ENCODE data around the gene HECTD4. TPM values are rescaled to one million over a fixed set of nuclear protein-coding genes. Genes with fewer than 3 reads are reported as not detected.

Gene HECTD4
- total and polyA plus RNA-seq, 12 donors, result 3.0 to 33.7 (median 23.9) TPM

GRCh38 chr12:112305951-112306350 is 76.3 kb downstream of the HECTD4 start:
- 90 to 96% methylated on average over 3 of the region's 3 CpGs for WGBS, 2 donors
- H3K36me3 ChIP-seq, result peaks cover 0 to 83% (median 12%) of the 10 kb centered on the region in 9 donors
- H3K27ac ChIP-seq, result no peak overlapping the region
- H3K4me3 ChIP-seq, result no peak overlapping the region
- TF ChIP-seq CTCF (IDR thresholded peaks at IDR 0.05), result no peak
- peaks cover 0 to 30% (median 9%) of the 10 kb centered on the region in 9 donors for H3K4me1 ChIP-seq
- no peaks in the 10 kb centered on the region for H3K9me3 ChIP-seq
- ATAC-seq, result no peak
- intact Hi-C loops (cut with DNase I), result loop anchor here in 1 of 10 donors (10.0 kb wide), 1 partner anchor 79 kb away; the partner anchor contains the start of gene HECTD4
- no peak for DNase-seq
- no peaks in the 10 kb centered on the region for H3K27me3 ChIP-seq

GRCh38 chr12:112304436-112304835 is 77.8 kb downstream of the HECTD4 start:
- no peaks in the 10 kb centered on the region for H3K27me3 ChIP-seq
- ATAC-seq (no peak), DNase-seq (no peak)
- no peaks in the 10 kb centered on the region for H3K9me3 ChIP-seq
- H3K27ac ChIP-seq, result no peak overlapping the region
- H3K36me3 ChIP-seq, result peaks cover 0 to 86% (median 12%) of the 10 kb centered on the region in 9 donors
- intact Hi-C loops (cut with DNase I), result loop anchor here in 1 of 10 donors (10.0 kb wide), 1 partner anchor 80 kb away; the partner anchor contains the start of gene HECTD4
- WGBS, 2 donors, result 75 to 84% methylated on average over 4 of the region's 4 CpGs
- H3K4me3 ChIP-seq, result no peak overlapping the region
- TF ChIP-seq CTCF (IDR thresholded peaks at IDR 0.05), result no peak
- H3K4me1 ChIP-seq, result peaks cover 0 to 36% (median 9%) of the 10 kb centered on the region in 9 donors

GRCh38 chr12:112303799-112304198 is 78.4 kb downstream of the HECTD4 start:
- Histone ChIP-seq H3K4me1 (peaks cover 0 to 32% (median 9%) of the 10 kb centered on the region in 9 donors), H3K4me3 (no peak overlapping the region), H3K27me3 (no peaks in the 10 kb centered on the region), H3K27ac (no peak overlapping the region), H3K9me3 (no peaks in the 10 kb centered on the region), H3K36me3 (peaks cover 0 to 80% (median 12%) of the 10 kb centered on the region in 9 donors)
- intact Hi-C loops (cut with DNase I), result loop anchor here in 1 of 10 donors (10.0 kb wide), 1 partner anchor 81 kb away; the partner anchor contains the start of gene HECTD4
- ATAC-seq (no peak), DNase-seq (no peak)
- TF ChIP-seq CTCF (IDR thresholded peaks at IDR 0.05), result no peak
- 93 to 96% methylated on average over 2 of the region's 2 CpGs for WGBS, 2 donors

GRCh38 chr12:112303004-112303403 is 79.2 kb downstream of the HECTD4 start:
- no peak overlapping the region for H3K27ac ChIP-seq
- no peak for TF ChIP-seq CTCF (IDR thresholded peaks at IDR 0.05)
- H3K9me3 ChIP-seq, result no peaks in the 10 kb centered on the region
- ATAC-seq (no peak), DNase-seq (no peak)
- WGBS, 2 donors, result 57 to 60% methylated on average over 3 of the region's 3 CpGs
- peaks cover 0 to 76% (median 12%) of the 10 kb centered on the region in 9 donors for H3K36me3 ChIP-seq
- H3K4me1 ChIP-seq, result peaks cover 0 to 24% (median 9%) of the 10 kb centered on the region in 9 donors
- no peaks in the 10 kb centered on the region for H3K27me3 ChIP-seq
- H3K4me3 ChIP-seq, result no peak overlapping the region
- intact Hi-C loops (cut with DNase I), result loop anchor here in 1 of 10 donors (10.0 kb wide), 1 partner anchor 82 kb away; the partner anchor contains the start of gene HECTD4

All from heart right ventricle (tissue), 16 donors.